HG03378 (cell line): ENCODE data around the gene SH3BGR.
A peak's percentile ranks its signal among the peaks of the same experiment; 100 is the strongest.
"Not testable (repeated sequence)": the region's sequence is repeated elsewhere in the genome, so short reads cannot be mapped to it uniquely, and the experiment has no call there.

Source experiments
- ATAC-seq: cut with Tn5 transposase; IDR thresholded peaks from one replicate; pipeline ENCODE4 v1.9.1; 2021; ENCODE audit warnings: mild to moderate bottlenecking, moderate library complexity; ENCODE audit not compliant: unreplicated experiment

The SH3BGR gene

GRCh38 chr21:39451332-39452206 lies at the start of gene SH3BGR:
TSS of gene SH3BGR (plus strand) at chr21:39451970. CDS start at chr21:39452097, 127 bp downstream.
- no peak for ATAC-seq

DNA sequence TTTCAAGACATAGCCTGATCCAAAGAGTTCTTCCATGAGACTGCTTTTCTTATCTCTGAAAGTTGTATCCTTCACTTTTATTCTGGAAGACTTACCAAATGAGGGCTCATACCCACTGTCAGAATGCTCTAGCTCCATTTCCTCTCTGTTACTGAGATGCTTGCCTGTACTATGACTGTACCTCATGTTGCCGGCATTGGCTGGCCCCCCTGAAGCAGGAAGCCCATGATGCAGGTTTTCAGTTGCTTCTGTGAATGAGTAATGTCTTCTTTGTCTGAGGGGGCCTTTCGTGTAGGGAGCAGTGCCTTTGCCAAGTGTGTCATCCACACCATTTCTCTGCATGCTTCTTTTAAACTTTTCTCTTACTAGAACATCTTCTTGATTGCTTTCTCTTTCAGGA lies 45.7 kb upstream of the SH3BGR start:
- no peak for ATAC-seq

DNA sequence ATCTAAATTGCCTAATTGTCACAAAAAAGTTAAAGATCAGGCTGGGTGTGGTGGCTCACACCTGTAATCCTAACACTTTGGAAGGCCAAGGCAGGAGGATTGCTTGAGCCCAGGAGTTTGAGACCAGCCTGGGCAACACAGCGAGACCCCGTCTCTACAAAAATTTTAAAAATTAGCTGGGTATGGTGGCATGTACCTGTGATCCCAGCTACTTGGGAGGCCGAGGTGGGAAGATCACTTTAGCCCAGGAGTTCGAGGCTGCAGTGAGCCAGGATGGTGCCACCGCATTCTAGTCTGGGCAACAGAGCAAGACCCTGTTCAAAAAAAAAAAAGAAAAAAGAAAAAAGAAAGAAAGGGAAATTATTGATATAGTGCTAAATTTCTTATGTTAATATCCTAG lies 32.6 kb upstream of the SH3BGR start:
- not testable (repeated sequence) for ATAC-seq

DNA sequence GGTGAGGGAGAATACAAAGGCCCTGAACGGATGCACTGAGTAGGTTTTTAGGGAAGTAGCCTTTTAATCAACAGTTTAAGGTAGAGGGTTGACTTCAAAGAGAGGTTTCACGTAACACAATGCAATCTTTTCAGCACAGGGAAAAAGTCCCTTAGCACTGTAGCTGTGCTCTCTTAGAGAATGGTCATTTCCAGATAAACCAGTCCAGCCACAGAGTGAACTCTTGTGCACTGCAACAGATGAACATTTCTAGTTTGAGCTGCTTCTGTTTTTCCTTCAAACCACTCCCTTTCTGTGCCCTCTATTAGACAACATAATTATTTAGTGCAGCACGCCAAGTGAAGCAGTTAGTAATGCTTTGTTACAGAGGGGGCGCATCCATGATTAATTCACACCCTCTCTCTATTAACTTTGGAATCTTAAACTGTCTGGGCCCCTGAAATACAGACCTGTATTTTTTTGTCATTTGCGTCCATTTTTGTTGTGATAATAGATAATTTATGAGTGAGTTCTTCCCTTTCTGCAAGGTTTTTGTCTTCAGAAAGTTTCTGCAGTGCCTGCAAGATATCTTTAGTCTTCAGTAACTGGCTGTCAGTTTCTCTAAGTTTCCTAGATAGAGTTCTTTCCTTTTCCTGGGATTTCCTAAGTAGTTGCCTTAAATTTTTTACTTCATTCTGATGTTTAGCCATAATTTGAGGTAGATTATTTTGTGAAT lies 29.1 kb upstream of the SH3BGR start:
- ATAC-seq: no peak

DNA sequence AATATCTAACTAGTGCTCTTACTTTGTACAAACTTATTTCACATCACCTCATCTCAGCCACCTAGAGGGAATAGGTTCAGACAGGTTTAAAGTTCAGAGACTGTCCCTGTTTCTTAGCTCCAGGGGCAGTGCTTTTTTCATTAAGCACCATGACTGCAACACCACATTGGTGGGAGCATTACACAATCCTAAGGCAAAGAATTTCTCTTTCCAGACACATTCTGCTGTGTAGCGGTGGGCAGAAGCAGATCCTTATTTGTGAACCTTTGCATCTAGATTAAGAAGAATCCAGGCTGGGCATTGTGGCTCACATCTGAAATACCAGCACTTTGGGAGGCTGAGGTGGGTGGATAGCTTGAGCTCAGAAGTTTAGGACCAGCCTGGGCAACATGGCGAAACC lies 22.3 kb upstream of the SH3BGR start:
- ATAC-seq: no peak

DNA sequence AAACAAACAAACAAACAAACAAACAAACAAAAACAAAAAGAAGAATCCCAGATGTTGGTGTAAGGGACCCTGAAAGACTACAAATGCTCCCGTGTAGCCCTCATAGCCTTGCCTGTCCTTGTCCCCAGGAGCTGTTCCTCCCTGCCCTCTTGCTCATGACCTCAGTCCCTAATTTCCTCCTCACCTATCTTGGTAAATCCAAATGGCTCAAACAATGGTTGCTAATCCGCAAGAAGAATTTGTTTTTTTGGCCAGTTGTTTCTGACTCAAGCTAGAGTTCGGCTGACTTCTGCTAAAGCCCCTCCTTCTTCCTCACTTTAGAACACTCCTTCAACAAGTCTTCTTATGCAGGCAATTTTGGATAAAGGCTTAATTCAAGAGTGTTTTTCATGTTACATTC lies 21.8 kb upstream of the SH3BGR start:
- ATAC-seq: no peak

DNA sequence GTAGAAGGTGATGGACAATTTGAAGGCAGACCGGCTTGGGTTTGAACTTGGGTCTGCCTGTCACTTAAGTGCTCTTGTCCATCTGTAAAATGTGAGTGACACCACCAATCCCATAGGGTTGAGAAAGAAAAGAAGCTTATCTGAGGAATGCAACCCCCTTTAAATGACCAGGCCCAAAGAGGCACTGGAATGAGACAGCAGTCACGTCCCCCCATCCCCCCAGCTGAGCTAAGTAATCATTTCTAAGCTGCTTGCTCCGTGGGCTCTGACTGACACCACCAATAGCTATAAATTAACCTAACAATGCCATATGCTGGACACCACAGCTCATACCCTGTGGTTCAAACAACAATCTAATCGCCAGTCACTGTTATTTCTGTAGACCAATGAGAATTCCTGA lies 21.3 kb upstream of the SH3BGR start:
- ATAC-seq: no peak

GRCh38 chr21:39430954-39431353 lies 20.8 kb upstream of the SH3BGR start:
- no peak for ATAC-seq

DNA sequence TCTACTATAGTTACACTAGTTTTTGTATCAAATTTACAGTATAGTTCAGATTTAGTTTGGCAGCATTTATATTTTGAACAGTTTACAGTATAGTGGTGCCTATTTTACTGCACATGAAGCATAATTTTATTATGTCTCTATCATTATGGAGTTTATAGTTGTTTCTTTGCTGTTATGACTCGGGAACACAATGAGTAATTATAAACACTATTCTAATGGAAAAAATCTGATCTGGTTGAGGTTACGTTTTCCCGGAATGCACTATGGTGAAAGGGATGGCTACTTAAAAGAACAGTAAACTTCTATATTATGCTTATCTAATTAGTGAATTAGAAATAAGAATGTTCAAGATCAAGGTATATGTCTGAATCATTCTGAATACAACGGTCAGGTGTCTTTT lies 16.8 kb upstream of the SH3BGR start:
- no peak for ATAC-seq

GRCh38 chr21:39439232-39439631 lies 12.5 kb upstream of the SH3BGR start:
- ATAC-seq: no peak

GRCh38 chr21:39441502-39442475 lies 10.0 kb upstream of the SH3BGR start:
- no peak for ATAC-seq

DNA sequence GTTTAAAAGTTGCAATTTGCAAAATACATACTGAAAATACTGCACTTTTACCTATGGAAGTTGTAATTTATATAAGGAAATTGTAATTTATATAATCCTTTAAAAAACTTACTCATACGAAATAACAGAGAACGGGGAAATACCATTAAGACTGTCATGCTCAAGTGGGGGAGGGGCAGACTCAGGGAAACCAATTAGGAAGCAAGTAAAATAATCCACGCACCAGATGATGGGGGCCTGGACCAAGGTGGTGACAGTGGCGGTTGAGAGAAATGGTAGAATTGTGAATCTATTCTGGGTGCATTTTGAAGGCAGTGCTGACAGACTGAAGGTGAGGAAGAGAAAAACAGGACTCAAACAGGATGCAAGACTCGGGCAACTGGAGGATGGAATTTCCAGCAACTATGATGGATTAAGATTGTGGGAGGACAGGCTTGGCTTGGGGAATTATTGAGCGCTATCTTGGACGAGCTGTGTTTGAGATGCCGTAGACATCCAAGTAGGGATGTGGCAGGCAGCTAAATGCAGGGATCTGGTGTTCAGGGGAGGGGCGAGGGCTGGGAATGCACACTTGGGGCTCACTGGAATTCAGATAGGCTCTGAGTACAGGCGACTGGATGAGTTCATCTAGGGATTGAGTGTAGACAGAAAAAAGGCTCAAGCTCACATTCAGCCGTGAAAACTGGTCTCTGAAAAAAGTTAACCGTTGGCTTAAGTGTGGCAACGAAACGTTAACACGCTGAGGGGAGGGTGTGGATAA lies 7.2 kb upstream of the SH3BGR start:
- ATAC-seq: peak; percentile 4

GRCh38 chr21:39445321-39446269 lies 6.2 kb upstream of the SH3BGR start, which contains the start of gene LCA5L:
TSS of gene LCA5L (minus strand) at chr21:39445778. CDS start at chr21:39428493, 17,285 bp downstream.
- ATAC-seq: peak; percentile 70

GRCh38 chr21:39447264-39447663 lies 4.5 kb upstream of the SH3BGR start:
- ATAC-seq: no peak

DNA sequence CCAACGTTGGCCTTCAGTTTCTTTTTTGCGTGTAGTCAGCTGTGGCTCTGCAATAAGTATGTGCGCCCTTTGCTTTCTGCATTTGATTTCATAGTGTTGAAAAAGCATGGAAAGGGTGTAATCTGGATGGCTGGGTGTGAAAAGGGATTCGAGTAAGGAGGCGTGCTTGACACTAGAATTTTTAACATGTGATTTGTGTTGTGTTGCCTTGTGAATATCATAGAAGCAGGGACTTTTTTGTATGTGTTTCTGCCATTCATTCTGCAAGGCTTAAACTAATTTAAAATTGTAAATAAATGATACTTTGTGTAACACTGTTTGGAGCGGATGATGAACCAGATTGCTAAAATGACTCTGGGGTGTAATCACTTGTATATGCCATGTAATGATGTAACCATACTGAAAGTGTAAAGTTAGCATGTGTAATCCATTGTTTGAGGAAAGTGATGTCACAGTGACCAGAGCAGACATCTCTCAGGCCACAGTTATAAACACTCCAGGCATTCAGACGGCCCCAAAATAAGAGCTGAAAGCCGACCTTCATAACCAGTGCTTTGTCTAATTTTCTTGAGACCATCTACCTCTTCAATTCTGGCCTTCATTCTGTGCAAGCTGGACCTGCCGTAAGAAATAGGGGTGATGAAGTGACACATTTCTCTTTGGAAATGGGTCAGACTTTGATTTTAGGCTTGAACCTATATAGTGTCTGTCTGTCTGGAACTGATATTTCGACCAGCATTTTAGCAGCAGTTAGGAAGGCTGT lies 618 bp downstream of the SH3BGR start:
- ATAC-seq: no peak

GRCh38 chr21:39452970-39453342 lies 1.2 kb downstream of the SH3BGR start:
- no peak for ATAC-seq

DNA sequence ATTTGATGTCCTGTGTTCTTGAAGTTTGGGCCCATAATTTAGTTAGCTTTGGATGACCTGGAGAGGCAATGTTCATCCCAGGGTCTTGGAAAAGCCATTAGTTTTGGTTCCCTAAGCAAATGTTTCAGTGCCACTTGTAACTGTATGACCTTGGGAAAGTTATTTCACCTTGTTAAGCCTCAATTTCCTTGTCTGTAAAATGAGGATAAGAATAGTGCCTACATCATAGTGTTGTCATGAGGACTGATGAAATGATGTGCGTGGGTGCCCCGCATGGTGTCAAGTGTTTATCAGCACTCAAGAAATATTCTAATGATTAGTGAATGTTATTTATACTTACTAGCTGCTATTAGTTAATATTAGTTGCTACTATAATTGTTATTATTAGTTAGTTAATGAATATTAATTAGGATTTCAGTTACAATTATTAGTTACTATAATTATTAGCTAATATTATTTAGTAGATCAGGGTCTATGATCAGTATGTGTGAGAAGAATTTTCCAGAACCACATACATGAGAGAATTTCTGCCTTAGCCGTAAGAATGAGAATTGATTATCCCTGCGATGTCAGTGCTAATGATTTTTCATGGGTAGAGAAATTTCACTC lies 1.9 kb downstream of the SH3BGR start:
- ATAC-seq: no peak
